ENCODE results near the gene DAPK2. TPM values are rescaled to one million over a fixed set of nuclear protein-coding genes. Genes with fewer than 3 reads are reported as not detected.

DAPK2 gene
- total RNA-seq, 1 donor from 2014 or later: 4.3 TPM

DNA sequence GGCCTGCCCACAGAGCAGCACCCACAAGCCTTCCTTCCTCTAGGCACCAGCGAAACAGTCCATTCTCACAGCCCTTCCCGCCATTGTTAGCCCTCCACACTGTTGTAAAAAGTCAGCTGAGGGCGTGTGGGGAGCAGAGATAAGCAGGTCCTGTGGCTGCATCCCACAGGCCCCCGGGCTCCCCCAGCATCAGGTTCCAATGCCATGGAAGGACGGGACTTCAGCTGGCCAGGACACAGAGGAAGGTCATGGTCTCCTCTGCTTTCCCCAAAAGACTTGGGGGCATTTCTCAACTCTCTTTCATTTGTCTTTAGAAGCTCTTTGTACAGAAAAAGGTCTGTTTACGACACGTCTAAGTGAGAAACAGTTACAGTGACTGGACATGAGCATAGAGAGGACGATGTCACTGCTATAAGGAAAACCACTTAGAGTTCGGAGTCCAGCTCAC lies 127.4 kb downstream of the DAPK2 start:
- Mint-ChIP-seq H3K27ac (no peak overlapping the region), H3K9me3 (no peaks in the 10 kb centered on the region), H3K36me3 (ENCODE audit: low read depth) (no peaks in the 10 kb centered on the region), H3K4me3 (no peak overlapping the region), H3K4me1 (peaks cover 21% of the 10 kb centered on the region), H3K27me3 (peaks cover 8% of the 10 kb centered on the region)
- DNase-seq: no peak
- intact Hi-C loops (cut with micrococcal nuclease): no loop called here

GRCh38 chr15:63918317-63918672 lies 128.0 kb downstream of the DAPK2 start:
- H3K4me1 Mint-ChIP-seq: peaks cover 19% of the 10 kb centered on the region
- intact Hi-C loops (cut with micrococcal nuclease): no loop called here
- H3K27me3 Mint-ChIP-seq: peaks cover 8% of the 10 kb centered on the region

DNA sequence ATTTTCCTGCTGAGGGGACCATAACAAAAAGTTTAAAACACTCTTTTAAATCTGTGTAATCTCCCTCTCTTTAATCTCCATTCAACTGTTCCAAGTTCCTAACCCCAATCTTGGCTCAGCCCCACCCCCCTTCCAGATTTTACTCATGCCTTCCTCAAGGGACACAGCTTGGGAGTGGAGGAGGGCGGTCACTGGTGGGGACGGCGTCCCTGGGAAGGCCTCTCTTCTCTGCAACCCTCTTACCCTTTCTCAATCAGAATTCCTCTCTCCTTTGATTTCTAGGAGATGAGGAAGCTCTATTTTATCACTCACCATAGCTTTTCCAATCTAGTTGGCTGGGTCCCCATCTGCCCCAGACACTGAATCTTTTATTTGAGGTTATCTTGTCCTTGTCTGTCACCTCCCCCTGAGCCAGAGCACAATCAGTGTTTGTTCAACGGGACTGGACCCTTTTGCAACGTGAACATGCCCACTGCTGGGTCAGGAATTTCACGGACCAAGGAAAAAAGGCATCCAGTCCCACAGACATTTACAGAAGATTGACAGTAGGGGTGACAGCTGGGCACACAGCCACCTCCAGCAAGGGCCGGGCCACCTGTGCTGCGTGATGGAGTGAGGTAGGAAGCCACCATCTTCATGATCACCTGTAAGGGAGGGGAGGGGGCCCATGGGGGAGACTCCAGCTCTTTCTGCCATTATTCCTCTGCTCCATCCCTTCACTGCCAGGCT lies 128.5 kb downstream of the DAPK2 start:
- Mint-ChIP-seq H3K27ac (no peak overlapping the region), H3K4me3 (no peak overlapping the region), H3K4me1 (peaks cover 19% of the 10 kb centered on the region), H3K9me3 (no peaks in the 10 kb centered on the region), H3K27me3 (peaks cover 8% of the 10 kb centered on the region), H3K36me3 (ENCODE audit: low read depth) (no peaks in the 10 kb centered on the region)
- DNase-seq: no peak
- intact Hi-C loops (cut with micrococcal nuclease): no loop called here

More at GRCh38 chr15:63918317-63918672, 128.0 kb downstream of the DAPK2 start:
- Mint-ChIP-seq H3K9me3 (no peaks in the 10 kb centered on the region), H3K4me3 (no peak overlapping the region), H3K27ac (no peak overlapping the region), H3K36me3 (ENCODE audit: low read depth) (no peaks in the 10 kb centered on the region)
- DNase-seq: no peak

GRCh38 chr15:63915873-63916771 lies 130.2 kb downstream of the DAPK2 start:
- H3K36me3 Mint-ChIP-seq (ENCODE audit: low read depth): no peaks in the 10 kb centered on the region
- intact Hi-C loops (cut with micrococcal nuclease): no loop called here
- H3K4me1 Mint-ChIP-seq: peaks cover 21% of the 10 kb centered on the region

DNA sequence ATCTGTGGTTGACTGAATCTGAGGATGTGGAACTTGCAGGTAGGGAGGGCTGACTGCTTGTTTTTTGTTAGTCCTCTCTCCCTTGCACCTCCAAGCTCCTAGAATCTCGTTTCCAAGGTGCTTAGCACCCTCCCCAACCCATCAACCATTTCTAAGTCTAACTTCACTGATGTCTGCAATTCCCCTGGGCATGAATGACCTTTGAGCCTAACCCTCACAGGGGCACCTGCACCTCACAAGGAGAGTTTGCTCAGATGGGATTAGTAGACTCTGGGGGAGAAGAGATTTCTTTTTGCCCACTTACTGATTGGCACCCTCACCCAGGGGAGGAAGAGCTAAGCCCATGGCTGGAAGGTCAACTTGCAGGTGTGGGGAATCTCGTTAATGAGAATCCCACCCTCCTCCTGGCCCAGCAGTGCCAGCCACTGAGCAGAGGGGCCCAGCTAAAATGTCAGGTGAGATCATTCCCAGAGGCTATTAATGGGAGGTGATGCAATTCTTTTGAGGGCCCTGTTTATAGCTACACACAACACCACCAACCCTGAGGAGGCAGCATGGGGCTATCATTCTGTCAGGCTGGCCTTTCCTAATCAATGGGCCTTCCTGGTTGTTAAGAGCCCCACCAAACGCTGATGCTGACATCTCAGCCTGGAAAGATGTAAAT lies 130.9 kb downstream of the DAPK2 start:
- DNase-seq: no peak
- Mint-ChIP-seq H3K36me3 (ENCODE audit: low read depth) (no peaks in the 10 kb centered on the region), H3K4me3 (no peak overlapping the region), H3K4me1 (peaks cover 13% of the 10 kb centered on the region), H3K27me3 (peaks cover 8% of the 10 kb centered on the region), H3K27ac (no peak overlapping the region), H3K9me3 (no peaks in the 10 kb centered on the region)
- intact Hi-C loops (cut with micrococcal nuclease): no loop called here

More at GRCh38 chr15:63915873-63916771, 130.2 kb downstream of the DAPK2 start:
- Mint-ChIP-seq H3K4me3 (no peak overlapping the region), H3K27ac (no peak overlapping the region), H3K27me3 (peaks cover 8% of the 10 kb centered on the region), H3K9me3 (no peaks in the 10 kb centered on the region)
- DNase-seq: no peak

GRCh38 chr15:63913786-63914315 lies 132.4 kb downstream of the DAPK2 start:
- Mint-ChIP-seq H3K27me3 (peaks cover 8% of the 10 kb centered on the region), H3K4me1 (peaks cover 5% of the 10 kb centered on the region), H3K4me3 (no peak overlapping the region), H3K36me3 (ENCODE audit: low read depth) (no peaks in the 10 kb centered on the region), H3K27ac (no peak overlapping the region), H3K9me3 (no peaks in the 10 kb centered on the region)
- intact Hi-C loops (cut with micrococcal nuclease): no loop called here
- DNase-seq: no peak

DNA sequence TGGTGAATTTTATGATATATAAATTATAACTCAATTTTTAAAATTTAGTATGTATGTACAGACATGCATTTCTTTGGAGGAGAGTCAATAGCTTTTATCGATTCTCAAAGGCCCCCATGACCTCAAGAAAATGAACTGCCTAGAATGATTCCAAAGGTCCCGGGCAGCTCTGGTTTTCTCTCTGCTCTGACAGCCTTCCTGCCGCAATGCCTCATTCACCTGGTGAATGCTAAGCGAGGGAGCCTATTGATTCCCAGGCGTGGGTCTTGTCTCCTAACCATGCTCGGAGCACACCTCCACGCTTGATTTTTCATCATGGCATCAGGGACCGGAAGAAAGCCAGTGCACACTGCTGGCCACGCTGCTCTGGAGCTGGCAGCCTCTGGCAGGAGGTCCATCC lies 132.9 kb downstream of the DAPK2 start:
- Mint-ChIP-seq H3K27ac (no peak overlapping the region), H3K27me3 (peaks cover 8% of the 10 kb centered on the region), H3K36me3 (ENCODE audit: low read depth) (no peaks in the 10 kb centered on the region), H3K9me3 (no peaks in the 10 kb centered on the region), H3K4me3 (no peak overlapping the region), H3K4me1 (peaks cover 6% of the 10 kb centered on the region)
- intact Hi-C loops (cut with micrococcal nuclease): no loop called here
- no peak for DNase-seq

GRCh38 chr15:63912061-63912615 lies 134.1 kb downstream of the DAPK2 start:
- H3K27me3 Mint-ChIP-seq: peaks cover 5% of the 10 kb centered on the region
- no peaks in the 10 kb centered on the region for H3K9me3 Mint-ChIP-seq
- intact Hi-C loops (cut with micrococcal nuclease): no loop called here
- DNase-seq: no peak
- no peak overlapping the region for H3K4me3 Mint-ChIP-seq
- no peaks in the 10 kb centered on the region for H3K36me3 Mint-ChIP-seq (ENCODE audit: low read depth)
- no peak overlapping the region for H3K27ac Mint-ChIP-seq
- H3K4me1 Mint-ChIP-seq: peaks cover 6% of the 10 kb centered on the region

GRCh38 chr15:63911160-63911559 lies 135.1 kb downstream of the DAPK2 start:
- DNase-seq: no peak
- intact Hi-C loops (cut with micrococcal nuclease): no loop called here
- no peak overlapping the region for H3K4me3 Mint-ChIP-seq
- H3K9me3 Mint-ChIP-seq: no peaks in the 10 kb centered on the region
- H3K27ac Mint-ChIP-seq: no peak overlapping the region
- H3K4me1 Mint-ChIP-seq: peaks cover 13% of the 10 kb centered on the region
- H3K36me3 Mint-ChIP-seq (ENCODE audit: low read depth): no peaks in the 10 kb centered on the region
- H3K27me3 Mint-ChIP-seq: no peaks in the 10 kb centered on the region

GRCh38 chr15:63909819-63910437 lies 136.4 kb downstream of the DAPK2 start:
- Mint-ChIP-seq H3K27me3 (no peaks in the 10 kb centered on the region), H3K9me3 (no peaks in the 10 kb centered on the region), H3K4me3 (no peak overlapping the region), H3K4me1 (peaks cover 21% of the 10 kb centered on the region), H3K36me3 (ENCODE audit: low read depth) (no peaks in the 10 kb centered on the region), H3K27ac (no peak overlapping the region)
- intact Hi-C loops (cut with micrococcal nuclease): no loop called here
- DNase-seq: no peak

- no peaks in the 10 kb centered on the region for H3K27me3 Mint-ChIP-seq
- H3K4me1 Mint-ChIP-seq: peaks cover 24% of the 10 kb centered on the region
- no peaks in the 10 kb centered on the region for H3K9me3 Mint-ChIP-seq
- no peaks in the 10 kb centered on the region for H3K36me3 Mint-ChIP-seq (ENCODE audit: low read depth)
- intact Hi-C loops (cut with micrococcal nuclease): no loop called here
- H3K4me3 Mint-ChIP-seq: no peak overlapping the region
- H3K27ac Mint-ChIP-seq: no peak overlapping the region
- DNase-seq: no peak
These were observed 137.3 kb downstream of the DAPK2 start for GRCh38 chr15:63908991-63909390.

GRCh38 chr15:63908281-63908680 lies 138.0 kb downstream of the DAPK2 start:
- DNase-seq: no peak
- Mint-ChIP-seq H3K27ac (no peak overlapping the region), H3K36me3 (ENCODE audit: low read depth) (no peaks in the 10 kb centered on the region), H3K4me3 (no peak overlapping the region), H3K9me3 (no peaks in the 10 kb centered on the region), H3K4me1 (peaks cover 24% of the 10 kb centered on the region), H3K27me3 (no peaks in the 10 kb centered on the region)
- intact Hi-C loops (cut with micrococcal nuclease): no loop called here

GRCh38 chr15:63907521-63907920 lies 138.8 kb downstream of the DAPK2 start:
- no peaks in the 10 kb centered on the region for H3K9me3 Mint-ChIP-seq
- H3K36me3 Mint-ChIP-seq (ENCODE audit: low read depth): no peaks in the 10 kb centered on the region
- H3K27me3 Mint-ChIP-seq: no peaks in the 10 kb centered on the region
- H3K4me1 Mint-ChIP-seq: peaks cover 23% of the 10 kb centered on the region
- DNase-seq: no peak
- intact Hi-C loops (cut with micrococcal nuclease): no loop called here
- H3K27ac Mint-ChIP-seq: no peak overlapping the region
- H3K4me3 Mint-ChIP-seq: no peak overlapping the region

Measured in activated CD4-positive, alpha-beta T cell treated with anti-CD3 and anti-CD28 coated beads, Interleukin-2, amount 10 ng/mL, durations not matched to agents 24 days and 14 days (primary cell).